Small intestine (tissue), 7 donors: ENCODE results near the gene THRSP. TPM values are rescaled to one million over a fixed set of nuclear protein-coding genes. Genes with fewer than 3 reads are reported as not detected.
A peak's percentile ranks its signal among the peaks of the same experiment; 100 is the strongest.
"Not testable (repeated sequence)": the region's sequence is repeated elsewhere in the genome, so short reads cannot be mapped to it uniquely, and the experiment has no call there.

Experiments used
- DNase-seq, 2 donors: peaks; one replicate each; pipeline versions ENCODE4 v3.0.0 to v3.0.0-alpha.2; 2013
- FAIRE-seq: peaks from 2 replicates; lab custom pipeline; 2012; peaks lifted over from hg19 to GRCh38; lab: Jason Lieb, UNC
- H3K27ac ChIP-seq, 3 donors: one replicate each; pipeline ENCODE4 v1.5.1; 2013; ENCODE audit warnings: low read length in 2 of 3, mild to moderate bottlenecking in 2 of 3, control low read depth in 1 of 3, inconsistent platforms in 1 of 3, low read depth in 1 of 3, moderate library complexity in 1 of 3
- H3K27me3 ChIP-seq, 3 donors: one replicate each; pipeline ENCODE4 v1.6.1; 2013; ENCODE audit warnings: low read length in 3 of 3, inconsistent platforms in 1 of 3; ENCODE audit not compliant: control insufficient read depth in 3 of 3, insufficient read depth in 3 of 3
- H3K36me3 ChIP-seq, 3 donors: one replicate each; pipeline ENCODE4 v1.6.1; 2013; ENCODE audit warnings: low read length in 3 of 3, inconsistent platforms in 1 of 3, low read depth in 1 of 3, mild to moderate bottlenecking in 1 of 3, moderate library complexity in 1 of 3; ENCODE audit not compliant: control insufficient read depth in 3 of 3, insufficient read depth in 2 of 3
- H3K4me1 ChIP-seq, 3 donors: one replicate each; pipeline ENCODE4 v1.6.1; 2013; ENCODE audit warnings: low read length in 2 of 3, inconsistent platforms in 1 of 3, low read depth in 1 of 3, mild to moderate bottlenecking in 1 of 3, moderate library complexity in 1 of 3; ENCODE audit not compliant: control insufficient read depth in 3 of 3, insufficient read depth in 2 of 3
- H3K4me3 ChIP-seq, 3 donors: one replicate each; pipeline ENCODE4 v1.5.1; 2013; ENCODE audit warnings: low read length in 3 of 3, control low read depth in 1 of 3, inconsistent platforms in 1 of 3, low read depth in 1 of 3, mild to moderate bottlenecking in 1 of 3, moderate library complexity in 1 of 3
- H3K9me3 ChIP-seq, 2 donors: one replicate each; pipeline ENCODE4 v1.6.1; 2013; ENCODE audit warnings: low read depth in 1 of 2, low read length in 1 of 2; ENCODE audit not compliant: control insufficient read depth in 2 of 2, insufficient read depth in 1 of 2
- WGBS, 3 donors: extraction: QIAGEN DNeasy Blood & Tissue Kit; methylation state at CpG; one replicate each; pipeline ENCODE4 v1.1.7; 2013; 5-methylcytosine and 5-hydroxymethylcytosine counted together
- polyA plus RNA-seq, 4 donors: library from polyadenylated mRNA; stranded (reverse) in 3 of 4; unstranded in 1 of 4; fragments of 200-250 nt in 3 of 4; fragments of 120-200 nt in 1 of 4; gene quantifications; one replicate each; pipeline versions ENCODE4 v1.2.1 to v1.2.3, GENCODE V29; 2013
- donor health status: healthy with polysubstance abuse.
- donor health status: control.
- donor health status: control.
- donor health status: Bipolar disorder and iron deficiency.
- donor health status: healthy.

THRSP gene
- polyA plus RNA-seq, 4 donors = 0.09 to 17.5 (median 0.54) TPM; not detected in 1

DNA sequence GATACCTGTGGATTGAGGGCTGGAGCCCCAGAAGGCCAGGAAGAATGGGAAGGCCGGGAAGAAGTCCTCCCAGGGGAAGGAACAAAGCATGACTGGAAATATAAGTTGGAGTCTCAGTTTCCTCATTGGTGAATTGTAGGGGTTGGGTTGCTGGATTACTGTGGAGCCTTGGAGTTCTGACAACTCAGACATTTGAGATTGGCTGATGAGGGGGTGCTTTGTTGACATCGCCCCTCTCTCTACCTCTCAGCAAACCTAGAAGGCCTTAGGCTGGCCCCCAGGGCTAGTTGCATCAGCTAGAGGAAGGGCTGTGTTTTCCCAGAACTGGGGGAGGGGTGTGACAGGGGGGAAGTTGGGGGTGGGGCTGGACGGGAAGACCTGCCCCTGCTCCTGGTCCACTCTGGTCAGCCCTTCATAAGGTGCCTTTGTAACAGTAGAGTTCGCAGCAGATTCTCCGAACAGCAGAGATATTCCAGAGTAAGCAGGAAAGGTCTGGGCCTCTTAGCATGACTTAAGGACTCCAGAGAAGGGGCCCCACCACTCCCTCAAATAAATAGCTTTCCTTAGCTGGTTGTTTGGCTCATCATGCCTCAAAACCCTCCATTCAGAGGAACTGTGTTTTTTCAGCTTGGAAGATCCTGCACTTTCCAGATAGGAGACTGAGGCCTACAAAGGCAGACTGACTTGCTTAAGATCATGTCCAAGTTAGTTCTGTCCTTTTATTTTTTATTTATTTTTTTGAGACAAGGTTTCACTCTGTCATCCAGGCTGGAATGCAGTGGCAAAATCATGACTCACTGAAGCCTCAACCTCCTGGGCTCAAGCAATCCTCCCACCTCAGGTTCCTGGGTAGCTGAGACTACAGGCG lies 12.5 kb upstream of the THRSP start:
- Histone ChIP-seq H3K36me3 (no peaks in the 10 kb centered on the region), H3K9me3 (no peaks in the 10 kb centered on the region), H3K27ac (no peak overlapping the region), H3K4me3 (no peak overlapping the region), H3K4me1 (no peaks in the 10 kb centered on the region), H3K27me3 (no peaks in the 10 kb centered on the region)
- WGBS, 3 donors = 81 to 95% (median 93%) methylated on average over 6 of the region's 6 CpGs
- FAIRE-seq (no peak), DNase-seq (peak in 1 of 2 donors; percentile 32)

DNA sequence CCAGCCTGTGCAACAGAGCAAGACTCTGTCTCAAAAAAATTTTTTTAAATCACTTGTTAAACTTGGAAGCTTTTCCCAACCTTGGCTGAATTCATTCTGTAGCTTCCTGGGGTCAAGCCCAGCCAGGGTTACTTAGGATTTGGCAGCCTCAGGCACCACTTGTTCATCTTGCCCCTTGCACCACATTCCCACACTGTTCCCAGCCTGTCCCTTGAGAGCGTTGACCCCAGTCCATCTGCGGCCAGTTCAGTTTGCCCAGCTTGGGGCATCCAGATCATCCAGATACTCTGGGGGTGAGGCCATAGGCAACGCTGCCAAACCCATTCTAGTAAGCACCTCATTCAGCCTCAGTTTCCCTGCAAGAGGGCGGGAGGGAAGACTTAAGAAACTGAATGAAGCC lies 8.7 kb upstream of the THRSP start:
- no peak overlapping the region for H3K27ac ChIP-seq
- FAIRE-seq = no peak
- DNase-seq = no peak
- no peaks in the 10 kb centered on the region for H3K4me1 ChIP-seq
- no peaks in the 10 kb centered on the region for H3K9me3 ChIP-seq
- no peaks in the 10 kb centered on the region for H3K27me3 ChIP-seq
- H3K36me3 ChIP-seq = no peaks in the 10 kb centered on the region
- 91 to 96% (median 95%) methylated on average over 4 of the region's 4 CpGs for WGBS, 3 donors
- H3K4me3 ChIP-seq = no peak overlapping the region

DNA sequence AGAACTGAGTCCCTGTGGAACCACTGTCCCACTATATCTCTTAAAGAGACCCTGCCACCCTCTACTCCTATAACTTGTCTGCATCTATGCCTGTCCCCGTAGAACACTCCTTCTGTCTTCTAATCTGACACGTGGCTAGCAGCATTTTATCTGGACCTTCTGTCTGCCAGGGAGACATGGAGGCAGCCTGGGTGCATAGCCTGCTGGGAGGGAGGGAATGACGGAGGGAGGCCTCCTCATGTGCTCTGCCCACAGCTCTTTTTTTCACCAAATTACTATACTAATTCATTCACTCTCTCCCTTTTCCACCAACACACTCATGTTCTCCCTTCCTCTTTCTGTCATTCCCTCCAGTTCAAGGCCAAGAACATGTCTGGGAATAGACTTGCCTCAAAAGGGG lies 7.6 kb upstream of the THRSP start:
- Histone ChIP-seq H3K9me3 (no peaks in the 10 kb centered on the region), H3K36me3 (no peaks in the 10 kb centered on the region), H3K4me3 (no peak overlapping the region), H3K27me3 (no peaks in the 10 kb centered on the region), H3K4me1 (no peaks in the 10 kb centered on the region), H3K27ac (no peak overlapping the region)
- DNase-seq = no peak
- FAIRE-seq = no peak
- WGBS, 3 donors = 78 to 82% (median 80%) methylated on average over 3 of the region's 3 CpGs

DNA sequence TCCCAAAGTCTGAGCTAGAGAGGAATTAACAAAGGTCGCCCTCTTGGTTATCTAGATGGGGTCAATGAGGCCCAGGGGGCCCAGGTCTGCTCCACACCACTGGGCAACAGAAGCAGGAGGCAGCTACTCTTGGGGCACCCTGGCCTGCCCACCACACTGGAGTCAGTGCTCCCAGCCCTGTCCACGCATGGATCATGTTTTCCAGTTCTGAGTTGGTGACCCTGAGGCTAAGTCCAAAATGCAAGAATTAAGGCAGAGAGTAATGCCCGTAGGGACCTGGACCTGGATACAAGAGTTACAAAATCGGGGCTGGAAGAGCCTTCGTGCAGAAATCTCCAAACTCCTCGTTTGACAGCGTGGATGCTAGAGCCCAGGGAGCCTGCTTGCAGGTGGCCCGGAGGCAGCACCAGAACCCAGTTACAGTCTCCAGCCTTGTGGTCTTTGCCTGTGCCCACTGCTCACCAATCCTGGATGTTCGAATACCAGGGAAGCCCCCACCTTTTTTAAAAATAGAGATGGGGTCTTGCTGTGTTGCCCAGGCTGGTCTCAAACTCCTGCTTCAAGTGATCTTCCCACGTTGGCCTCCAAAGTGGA lies 6.1 kb upstream of the THRSP start:
- Histone ChIP-seq H3K27me3 (no peaks in the 10 kb centered on the region), H3K4me1 (no peaks in the 10 kb centered on the region), H3K27ac (no peak overlapping the region), H3K36me3 (no peaks in the 10 kb centered on the region), H3K4me3 (no peak overlapping the region), H3K9me3 (no peaks in the 10 kb centered on the region)
- DNase-seq (no peak), FAIRE-seq (no peak)
- WGBS, 3 donors = 82 to 85% (median 84%) methylated on average over 10 of the region's 10 CpGs

DNA sequence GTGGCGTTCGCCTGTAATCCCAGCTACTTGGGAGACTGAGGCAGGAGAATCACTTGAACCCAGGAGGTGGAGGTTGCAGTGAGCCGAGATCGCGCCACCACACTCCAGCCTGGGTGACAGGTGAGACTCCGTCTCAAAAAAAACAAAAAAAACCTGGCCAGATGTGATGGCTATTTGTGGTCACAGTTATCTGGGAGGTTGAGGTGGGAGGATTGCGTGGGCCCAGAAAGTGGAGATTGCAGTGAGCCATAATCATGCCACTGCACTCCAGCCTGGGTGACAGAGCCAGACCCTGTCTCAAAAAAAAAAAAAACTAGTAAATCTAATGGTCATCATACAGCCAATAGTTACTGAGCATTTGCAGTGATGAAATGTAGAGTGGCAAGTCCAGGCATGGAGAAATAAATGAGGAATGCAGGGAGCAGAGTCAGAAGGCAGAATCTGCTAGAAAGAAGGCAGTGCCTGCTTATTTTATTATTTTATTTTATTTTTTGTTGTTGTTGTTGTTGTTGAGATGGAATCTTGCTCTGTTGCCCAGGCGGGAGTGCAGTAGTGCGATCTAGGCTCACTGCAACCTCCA lies 3.8 kb upstream of the THRSP start:
- WGBS, 3 donors = 96 to 97% (median 96%) methylated on average over 9 of the region's 9 CpGs
- H3K27ac ChIP-seq, DNase-seq, FAIRE-seq, H3K9me3 ChIP-seq, H3K27me3 ChIP-seq, H3K4me3 ChIP-seq, H3K4me1 ChIP-seq: not testable (repeated sequence)
- peaks cover 0 to 10% (median 0%) of the 10 kb centered on the region in 3 donors for H3K36me3 ChIP-seq

DNA sequence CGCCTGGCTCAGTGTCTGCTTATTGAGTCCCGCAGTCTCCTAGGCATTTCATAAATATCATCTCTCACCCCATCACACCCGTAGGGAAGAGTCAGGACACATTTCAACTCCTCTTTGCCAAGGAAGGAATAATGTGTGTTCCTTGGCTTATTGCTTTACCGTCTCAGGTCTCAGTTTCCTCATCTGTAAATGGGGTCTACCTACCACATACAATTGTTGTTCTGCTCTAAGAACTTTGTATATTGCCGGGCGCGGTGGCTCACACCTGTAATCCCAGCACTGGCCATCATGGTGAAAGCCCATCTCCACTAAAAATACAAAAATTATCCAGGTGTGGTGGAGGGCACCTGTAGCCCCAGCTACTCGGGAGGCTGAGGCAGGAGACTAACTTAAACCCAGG lies 3.1 kb upstream of the THRSP start:
- Histone ChIP-seq H3K36me3 (peaks cover 0 to 13% (median 0%) of the 10 kb centered on the region in 3 donors), H3K4me1 (no peaks in the 10 kb centered on the region), H3K4me3 (no peak overlapping the region), H3K27me3 (no peaks in the 10 kb centered on the region), H3K9me3 (no peaks in the 10 kb centered on the region), H3K27ac (no peak overlapping the region)
- no peak for FAIRE-seq
- no peak for DNase-seq
- 95 to 97% (median 97%) methylated on average over 8 of the region's 8 CpGs for WGBS, 3 donors

DNA sequence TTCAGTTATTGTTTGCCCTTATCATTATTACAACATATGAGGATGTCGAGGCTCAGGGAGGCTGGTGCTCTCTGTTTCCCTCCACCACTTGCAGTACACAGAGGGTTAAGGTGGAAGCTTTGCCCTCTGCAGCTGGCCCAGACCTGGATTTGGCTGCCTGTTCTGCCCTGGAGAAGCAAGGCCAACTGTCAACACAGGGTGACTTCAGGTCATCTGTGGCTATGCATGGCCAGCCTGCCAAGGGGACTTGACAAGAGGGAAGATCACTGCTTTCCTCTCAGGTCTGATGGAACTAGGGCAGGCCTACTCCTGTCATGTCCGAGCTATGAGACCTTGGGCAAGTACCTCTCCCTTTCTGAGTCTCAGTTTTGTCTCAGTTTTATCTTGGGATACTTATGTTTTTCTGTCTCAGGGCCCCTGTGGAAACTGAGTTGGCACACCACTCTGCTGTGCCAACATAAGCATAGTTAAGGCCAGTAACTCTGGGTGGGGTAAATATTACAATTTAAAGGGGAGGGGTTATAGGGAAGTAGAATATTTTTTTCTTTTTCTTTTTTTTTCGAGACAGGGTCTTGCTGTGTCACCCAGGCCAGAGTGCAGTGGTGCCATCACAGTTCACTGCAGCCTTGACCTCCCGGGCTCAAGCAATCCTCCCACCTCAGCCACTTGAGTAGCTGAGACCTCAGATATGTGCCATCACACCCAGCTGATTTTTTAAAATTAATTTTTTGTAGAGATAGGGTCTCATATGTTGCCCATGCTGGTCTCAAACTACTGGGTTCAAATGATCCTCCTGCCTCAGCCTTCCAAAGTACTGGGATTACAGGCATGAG lies 2.4 kb upstream of the THRSP start:
- Histone ChIP-seq H3K4me3 (no peak overlapping the region), H3K27ac (no peak overlapping the region), H3K27me3 (no peaks in the 10 kb centered on the region), H3K9me3 (no peaks in the 10 kb centered on the region), H3K4me1 (no peaks in the 10 kb centered on the region), H3K36me3 (peaks cover 0 to 13% (median 0%) of the 10 kb centered on the region in 3 donors)
- no peak for FAIRE-seq
- WGBS, 3 donors = 67 to 75% (median 74%) methylated on average over 4 of the region's 4 CpGs
- no peak for DNase-seq

DNA sequence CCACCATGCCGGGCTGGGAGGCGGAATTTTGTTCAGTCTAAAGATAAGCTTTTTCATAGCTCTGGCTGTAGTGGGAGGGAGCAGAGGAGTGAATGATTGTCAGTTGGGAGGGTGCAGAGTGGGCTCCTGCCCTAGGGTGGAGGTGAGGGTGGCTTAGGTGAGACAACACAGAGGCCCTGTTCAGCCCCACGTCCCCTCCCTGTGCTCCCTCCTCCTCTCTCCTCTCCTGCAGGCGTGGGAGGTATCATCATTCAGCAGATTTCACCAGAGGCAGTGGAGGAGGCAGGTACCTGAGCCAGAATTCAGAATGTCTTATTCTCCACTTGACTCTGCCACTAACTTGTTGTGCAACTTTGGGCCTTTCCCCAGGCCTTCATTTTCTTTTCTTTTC lies 1.7 kb upstream of the THRSP start:
- Histone ChIP-seq H3K36me3 (peaks cover 0 to 13% (median 0%) of the 10 kb centered on the region in 3 donors), H3K27ac (no peak overlapping the region), H3K4me1 (no peaks in the 10 kb centered on the region), H3K27me3 (no peaks in the 10 kb centered on the region), H3K4me3 (no peak overlapping the region), H3K9me3 (no peaks in the 10 kb centered on the region)
- WGBS, 3 donors = 66 to 79% (median 70%) methylated on average over 4 of the region's 4 CpGs
- DNase-seq = no peak
- no peak for FAIRE-seq
